Nephron (organoid): Measurements from ENCODE around the gene CD22.

Experiments used
- H3K27ac Mint-ChIP-seq, 3 experiments: 2 replicates each; pipeline ENCODE4 v1.8.0; 2020; ENCODE audit warnings: mixed read lengths in 3 of 3, mild to moderate bottlenecking in 2 of 3, moderate library complexity in 1 of 3
- H3K27me3 Mint-ChIP-seq: 2 replicates; pipeline ENCODE4 v1.8.0; 2021; ENCODE audit warnings: low read depth, mild to moderate bottlenecking, moderate library complexity, mixed read lengths
- H3K36me3 Mint-ChIP-seq: 2 replicates; pipeline ENCODE4 v1.8.0; 2020; ENCODE audit warnings: low read depth, mixed read lengths
- H3K4me1 Mint-ChIP-seq: 2 replicates; pipeline ENCODE4 v1.8.0; 2020; ENCODE audit warnings: mixed read lengths
- H3K4me3 Mint-ChIP-seq, 3 experiments: 2 replicates each; pipeline ENCODE4 v1.8.0; 2020; ENCODE audit warnings: mild to moderate bottlenecking in 3 of 3, mixed read lengths in 3 of 3, moderate library complexity in 2 of 3
- H3K9me3 Mint-ChIP-seq: 2 replicates; pipeline ENCODE4 v1.8.0; 2020; ENCODE audit warnings: mixed read lengths
- TF ChIP-seq, protein P1 (sequence below), 3 experiments: fragments of 200-600 bp; sonication (generic); IDR thresholded peaks; one replicate each; pipeline ENCODE4 v1.5.0; 2021; ENCODE audit warnings: antibody characterized with exemption in 3 of 3; ENCODE audit not compliant: unreplicated experiment in 3 of 3

The CD22 gene

DNA sequence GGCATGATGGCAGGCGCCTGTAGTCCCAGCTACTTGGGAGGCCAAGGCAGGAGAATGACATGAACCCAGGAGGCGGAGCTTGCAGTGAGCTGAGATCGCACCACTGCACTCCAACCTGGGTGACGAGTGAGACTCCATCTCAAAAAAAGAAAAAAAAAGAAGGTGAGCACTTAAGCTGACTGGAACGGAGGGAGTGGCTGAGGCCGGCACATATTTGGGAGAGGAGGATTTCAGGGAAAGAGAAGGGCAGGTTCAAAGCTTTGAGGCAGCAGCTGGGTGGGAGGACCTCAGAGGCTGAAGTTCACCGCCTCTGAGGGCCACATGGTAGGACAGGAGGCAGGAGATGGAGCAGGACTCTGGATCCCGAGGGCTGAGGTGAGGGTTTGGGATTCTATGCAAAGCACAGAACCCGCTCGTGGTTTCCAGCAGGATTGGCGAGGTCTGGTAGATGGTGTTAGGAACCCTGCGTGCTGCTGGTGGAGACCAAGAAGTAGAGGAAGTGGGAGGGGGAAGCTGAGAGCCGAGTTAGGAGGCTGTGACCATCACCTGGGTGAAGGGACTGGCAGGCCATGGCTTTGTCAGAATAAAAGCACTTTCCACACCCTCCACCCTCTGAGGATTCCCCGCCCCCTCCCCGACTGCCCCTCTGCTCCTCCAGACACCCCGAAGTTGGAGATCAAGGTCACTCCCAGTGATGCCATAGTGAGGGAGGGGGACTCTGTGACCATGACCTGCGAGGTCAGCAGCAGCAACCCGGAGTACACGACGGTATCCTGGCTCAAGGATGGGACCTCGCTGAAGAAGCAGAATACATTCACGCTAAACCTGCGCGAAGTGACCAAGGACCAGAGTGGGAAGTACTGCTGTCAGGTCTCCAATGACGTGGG lies 8.4 kb downstream of the CD22 start:
- no peaks in the 10 kb centered on the region for H3K4me1 Mint-ChIP-seq
- H3K4me3 Mint-ChIP-seq: no peak overlapping the region
- peaks cover 22% of the 10 kb centered on the region for H3K27me3 Mint-ChIP-seq
- TF ChIP-seq, protein P1, sequence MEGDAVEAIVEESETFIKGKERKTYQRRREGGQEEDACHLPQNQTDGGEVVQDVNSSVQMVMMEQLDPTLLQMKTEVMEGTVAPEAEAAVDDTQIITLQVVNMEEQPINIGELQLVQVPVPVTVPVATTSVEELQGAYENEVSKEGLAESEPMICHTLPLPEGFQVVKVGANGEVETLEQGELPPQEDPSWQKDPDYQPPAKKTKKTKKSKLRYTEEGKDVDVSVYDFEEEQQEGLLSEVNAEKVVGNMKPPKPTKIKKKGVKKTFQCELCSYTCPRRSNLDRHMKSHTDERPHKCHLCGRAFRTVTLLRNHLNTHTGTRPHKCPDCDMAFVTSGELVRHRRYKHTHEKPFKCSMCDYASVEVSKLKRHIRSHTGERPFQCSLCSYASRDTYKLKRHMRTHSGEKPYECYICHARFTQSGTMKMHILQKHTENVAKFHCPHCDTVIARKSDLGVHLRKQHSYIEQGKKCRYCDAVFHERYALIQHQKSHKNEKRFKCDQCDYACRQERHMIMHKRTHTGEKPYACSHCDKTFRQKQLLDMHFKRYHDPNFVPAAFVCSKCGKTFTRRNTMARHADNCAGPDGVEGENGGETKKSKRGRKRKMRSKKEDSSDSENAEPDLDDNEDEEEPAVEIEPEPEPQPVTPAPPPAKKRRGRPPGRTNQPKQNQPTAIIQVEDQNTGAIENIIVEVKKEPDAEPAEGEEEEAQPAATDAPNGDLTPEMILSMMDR (IDR thresholded peaks at IDR 0.05; ENCODE audit: unreplicated experiment in 3 of 3): no peak
- no peaks in the 10 kb centered on the region for H3K9me3 Mint-ChIP-seq
- no peaks in the 10 kb centered on the region for H3K36me3 Mint-ChIP-seq
- no peak overlapping the region for H3K27ac Mint-ChIP-seq

DNA sequence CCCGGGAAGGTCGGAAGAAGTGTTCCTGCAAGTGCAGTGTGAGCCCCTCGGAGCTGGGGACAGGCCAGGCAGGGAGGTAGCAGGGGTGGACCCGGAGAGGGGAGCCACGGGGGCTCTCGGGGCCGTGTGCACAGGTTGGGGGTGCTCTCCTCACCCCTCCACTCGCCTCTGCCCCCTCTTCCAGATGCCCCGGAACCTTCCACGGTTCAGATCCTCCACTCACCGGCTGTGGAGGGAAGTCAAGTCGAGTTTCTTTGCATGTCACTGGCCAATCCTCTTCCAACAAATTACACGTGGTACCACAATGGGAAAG lies 9.0 kb downstream of the CD22 start:
- H3K9me3 Mint-ChIP-seq: no peaks in the 10 kb centered on the region
- H3K4me1 Mint-ChIP-seq: no peaks in the 10 kb centered on the region
- no peak overlapping the region for H3K4me3 Mint-ChIP-seq
- H3K27me3 Mint-ChIP-seq: peaks cover 22% of the 10 kb centered on the region
- no peak overlapping the region for H3K27ac Mint-ChIP-seq
- TF ChIP-seq, protein P1 (IDR thresholded peaks at IDR 0.05; ENCODE audit: unreplicated experiment in 3 of 3): no peak
- no peaks in the 10 kb centered on the region for H3K36me3 Mint-ChIP-seq

DNA sequence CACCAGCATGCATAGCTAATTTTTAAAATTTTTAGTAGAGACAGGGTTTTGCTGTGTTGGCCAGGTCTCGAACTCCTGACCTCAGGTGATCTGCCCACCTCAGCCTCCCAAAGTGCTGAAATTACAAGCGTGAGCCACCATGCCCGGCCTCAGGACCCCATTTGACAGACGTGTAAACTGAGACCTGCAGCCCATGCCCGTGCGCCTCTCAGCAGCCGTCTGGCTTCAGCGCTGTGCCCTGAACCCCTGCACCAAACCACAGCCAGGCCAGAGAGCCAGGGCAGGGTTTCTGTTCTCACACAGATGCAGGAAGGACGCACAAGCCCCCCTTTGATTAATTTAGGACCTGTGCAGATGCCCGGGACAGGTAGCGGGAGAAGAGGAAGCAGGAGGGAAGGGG lies 11.4 kb downstream of the CD22 start:
- no peak overlapping the region for H3K4me3 Mint-ChIP-seq
- no peak overlapping the region for H3K27ac Mint-ChIP-seq
- H3K4me1 Mint-ChIP-seq: no peaks in the 10 kb centered on the region
- TF ChIP-seq, protein P1 (IDR thresholded peaks at IDR 0.05; ENCODE audit: unreplicated experiment in 3 of 3): no peak
- peaks cover 16% of the 10 kb centered on the region for H3K27me3 Mint-ChIP-seq
- H3K9me3 Mint-ChIP-seq: no peaks in the 10 kb centered on the region
- H3K36me3 Mint-ChIP-seq: no peaks in the 10 kb centered on the region

DNA sequence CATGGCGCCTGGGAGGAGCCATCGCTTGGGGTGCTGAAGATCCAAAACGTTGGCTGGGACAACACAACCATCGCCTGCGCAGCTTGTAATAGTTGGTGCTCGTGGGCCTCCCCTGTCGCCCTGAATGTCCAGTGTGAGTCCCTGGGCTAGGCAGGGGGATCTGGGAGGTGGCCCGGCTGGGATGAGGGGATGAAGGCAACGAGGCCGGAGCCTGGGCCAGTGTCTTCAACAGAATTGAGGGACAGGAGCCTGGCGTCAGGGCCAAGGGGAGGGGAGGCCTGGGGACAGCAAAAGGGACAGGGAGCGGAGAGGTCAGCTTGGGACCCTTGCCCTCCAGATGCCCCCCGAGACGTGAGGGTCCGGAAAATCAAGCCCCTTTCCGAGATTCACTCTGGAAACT lies 12.0 kb downstream of the CD22 start:
- peaks cover 19% of the 10 kb centered on the region for H3K27me3 Mint-ChIP-seq
- no peaks in the 10 kb centered on the region for H3K9me3 Mint-ChIP-seq
- TF ChIP-seq, protein P1 (IDR thresholded peaks at IDR 0.05; ENCODE audit: unreplicated experiment in 3 of 3): no peak
- no peaks in the 10 kb centered on the region for H3K4me1 Mint-ChIP-seq
- H3K4me3 Mint-ChIP-seq: no peak overlapping the region
- no peak overlapping the region for H3K27ac Mint-ChIP-seq
- no peaks in the 10 kb centered on the region for H3K36me3 Mint-ChIP-seq

DNA sequence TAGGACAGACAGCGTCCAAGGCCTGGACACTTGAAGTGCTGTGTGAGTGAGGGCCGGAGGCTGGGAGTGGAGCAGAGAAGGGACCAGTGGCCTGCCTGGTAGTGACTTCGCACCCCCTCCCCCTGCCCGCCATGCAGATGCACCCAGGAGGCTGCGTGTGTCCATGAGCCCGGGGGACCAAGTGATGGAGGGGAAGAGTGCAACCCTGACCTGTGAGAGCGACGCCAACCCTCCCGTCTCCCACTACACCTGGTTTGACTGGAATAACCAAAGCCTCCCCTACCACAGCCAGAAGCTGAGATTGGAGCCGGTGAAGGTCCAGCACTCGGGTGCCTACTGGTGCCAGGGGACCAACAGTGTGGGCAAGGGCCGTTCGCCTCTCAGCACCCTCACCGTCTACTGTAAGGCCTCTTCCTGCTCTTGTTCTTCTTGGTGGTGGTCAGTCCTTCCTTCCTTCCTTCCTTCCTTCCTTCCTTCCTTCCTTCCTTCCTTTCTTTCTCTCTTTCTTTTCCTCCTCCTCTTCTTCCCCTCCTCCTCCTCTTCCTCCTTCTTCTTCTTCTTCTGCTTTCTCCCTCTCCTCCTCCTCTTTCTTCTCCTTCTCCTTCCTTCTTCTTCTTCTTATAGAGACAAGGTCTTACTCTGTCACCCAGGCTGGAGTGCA lies 12.7 kb downstream of the CD22 start:
- TF ChIP-seq, protein P1 (IDR thresholded peaks at IDR 0.05; ENCODE audit: unreplicated experiment in 3 of 3): no peak
- Mint-ChIP-seq H3K27ac (no peak overlapping the region), H3K36me3 (no peaks in the 10 kb centered on the region), H3K4me3 (no peak overlapping the region), H3K27me3 (peaks cover 15% of the 10 kb centered on the region), H3K9me3 (no peaks in the 10 kb centered on the region), H3K4me1 (no peaks in the 10 kb centered on the region)
